B cell (primary cell): Measurements from ENCODE around the gene DSG1.

ENCODE experiments used
- CTCF ChIP-seq: fragments of 200-600 bp; IDR thresholded peaks from one replicate; pipeline ENCODE4 v1.8.0; 2022; ENCODE audit warnings: antibody characterized with exemption, mild to moderate bottlenecking
- EZH2 ChIP-seq: IDR thresholded peaks from 2 replicates; pipeline ENCODE4 v1.6.1; 2012; ENCODE audit warnings: borderline replicate concordance, low read depth, mild to moderate bottlenecking, moderate library complexity, low read length; ENCODE audit not compliant: insufficient read depth, poor library complexity, severe bottlenecking

DNA sequence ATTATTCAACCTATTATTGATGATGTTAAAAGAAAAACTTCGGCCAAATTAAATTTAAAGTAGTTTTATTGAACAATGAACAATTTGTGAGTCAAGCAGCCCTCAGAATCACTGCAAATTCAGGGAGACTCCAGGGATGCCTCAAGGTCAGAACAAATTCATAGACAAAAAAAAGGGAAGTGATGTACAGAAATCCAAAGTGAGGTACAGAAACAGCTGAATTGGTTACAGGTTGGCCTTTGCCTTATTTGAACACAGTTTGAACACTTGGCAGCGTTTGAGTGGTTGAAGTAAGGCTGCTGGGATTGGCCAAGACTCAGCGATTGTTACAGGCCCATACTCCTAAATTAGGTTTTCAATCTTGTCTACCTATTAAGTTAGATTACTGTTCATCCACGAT is 47.4 kb upstream of the DSG1 start:
- TF ChIP-seq CTCF (no peak), EZH2 (no peak)
